T47D (cell line): Measurements from ENCODE around the gene VCP.

Source experiments
- DNase-seq, 2 experiments: peaks; one replicate each; pipeline versions ENCODE4 v3.0.0 to v3.0.0-alpha.2; 2011 to 2012; ENCODE audit warnings: low read depth in 1 of 2, low spot score in 1 of 2
- JUND ChIP-seq: IDR thresholded peaks from 2 replicates; pipeline ENCODE4 v1.6.1; 2012; ENCODE audit warnings: low read depth
- in situ Hi-C: cut with HindIII; loops from 2 replicates; pipeline ENCODE4 v1.10.0; 2016; ENCODE audit warnings: low sequenced_read_pairs, low pct_unique_long_range_greater_than_20kb

VCP gene

GRCh38 chr9:35072461-35073278, at the start of gene VCP:
TSS of gene VCP (minus strand) at chr9:35072625. CDS start at chr9:35072353, 272 bp downstream.
- peak; percentile 97 to 99 for DNase-seq
- no peak for TF ChIP-seq JUND
- in situ Hi-C loops: no loop called here

- peak; percentile 52 to 93 for DNase-seq
- in situ Hi-C loops: no loop called here
- TF ChIP-seq JUND: no peak
These were observed 44.6 kb upstream of the VCP start for GRCh38 chr9:35116898-35117551.

DNA sequence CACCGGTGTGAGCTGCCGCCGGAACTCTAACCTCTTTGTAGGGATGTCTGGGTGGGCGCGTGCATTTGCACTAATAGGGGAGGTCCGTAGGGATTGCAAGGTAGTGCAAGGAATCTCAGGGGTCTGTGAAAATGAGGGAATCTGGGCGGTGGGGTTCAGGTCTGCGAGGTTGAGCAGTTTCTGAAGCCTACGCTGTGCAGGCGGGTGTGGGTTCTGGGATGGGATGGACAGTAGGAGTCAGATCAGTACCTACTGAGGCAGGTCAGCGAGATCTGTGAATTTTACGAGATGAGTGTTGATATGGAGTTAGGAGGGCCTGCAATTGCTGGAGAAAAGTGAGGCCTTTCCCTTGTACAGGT, 44.1 kb upstream of the VCP start:
- DNase-seq: no peak
- TF ChIP-seq JUND: no peak
- in situ Hi-C loops: no loop called here

- TF ChIP-seq JUND: no peak
- in situ Hi-C loops: no loop called here
- peak; percentile 77 to 97 for DNase-seq
These were observed 43.5 kb upstream of the VCP start, which contains the start of gene ATOSB for GRCh38 chr9:35115680-35116538. TSS of gene ATOSB (minus strand) at chr9:35115862. CDS start at chr9:35108274, 7,588 bp downstream.

GRCh38 chr9:35114840-35115628, 42.6 kb upstream of the VCP start:
- TF ChIP-seq JUND: no peak
- DNase-seq: no peak
- in situ Hi-C loops: no loop called here

DNA sequence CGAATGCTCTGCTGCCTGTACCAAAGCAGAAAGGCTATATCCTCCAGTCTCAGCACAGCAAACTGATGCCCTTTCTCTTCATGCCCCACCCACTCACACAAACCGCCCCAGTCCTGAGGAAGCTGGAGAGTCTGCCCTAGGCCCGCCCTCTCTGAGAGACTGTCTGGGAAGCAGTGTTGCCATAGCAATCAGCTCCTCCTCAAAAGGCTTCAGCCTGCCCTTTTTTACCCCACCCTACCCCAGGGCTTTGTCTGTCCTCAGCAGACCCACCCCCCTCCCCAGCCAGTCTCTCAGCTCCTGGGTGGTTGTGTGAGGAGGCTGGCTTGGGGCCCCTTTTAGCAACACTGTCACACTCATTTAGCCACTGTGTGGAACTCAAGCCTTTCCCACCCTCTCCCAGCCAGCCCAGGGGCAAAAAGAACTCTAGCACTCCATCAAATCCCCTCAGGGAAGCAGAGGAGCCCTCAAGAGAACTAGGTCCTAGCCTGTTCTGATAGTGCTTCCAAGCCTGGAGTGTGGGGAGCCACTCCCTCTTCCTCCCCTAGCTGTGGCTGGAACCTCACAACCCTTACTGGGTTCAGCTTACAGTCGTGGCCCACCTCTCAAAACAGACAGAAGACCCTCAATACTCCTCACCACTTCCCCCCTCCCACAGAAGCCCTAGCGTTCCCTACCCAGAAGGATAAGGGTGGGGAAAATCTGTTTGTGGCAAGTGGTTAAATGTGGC, 41.9 kb upstream of the VCP start:
- in situ Hi-C loops: no loop called here
- no peak for TF ChIP-seq JUND
- DNase-seq: peak in 1 of 2 experiments; percentile 81

- no peak for DNase-seq
- TF ChIP-seq JUND: no peak
- in situ Hi-C loops: no loop called here
These were observed 40.0 kb upstream of the VCP start for GRCh38 chr9:35112257-35113020.

DNA sequence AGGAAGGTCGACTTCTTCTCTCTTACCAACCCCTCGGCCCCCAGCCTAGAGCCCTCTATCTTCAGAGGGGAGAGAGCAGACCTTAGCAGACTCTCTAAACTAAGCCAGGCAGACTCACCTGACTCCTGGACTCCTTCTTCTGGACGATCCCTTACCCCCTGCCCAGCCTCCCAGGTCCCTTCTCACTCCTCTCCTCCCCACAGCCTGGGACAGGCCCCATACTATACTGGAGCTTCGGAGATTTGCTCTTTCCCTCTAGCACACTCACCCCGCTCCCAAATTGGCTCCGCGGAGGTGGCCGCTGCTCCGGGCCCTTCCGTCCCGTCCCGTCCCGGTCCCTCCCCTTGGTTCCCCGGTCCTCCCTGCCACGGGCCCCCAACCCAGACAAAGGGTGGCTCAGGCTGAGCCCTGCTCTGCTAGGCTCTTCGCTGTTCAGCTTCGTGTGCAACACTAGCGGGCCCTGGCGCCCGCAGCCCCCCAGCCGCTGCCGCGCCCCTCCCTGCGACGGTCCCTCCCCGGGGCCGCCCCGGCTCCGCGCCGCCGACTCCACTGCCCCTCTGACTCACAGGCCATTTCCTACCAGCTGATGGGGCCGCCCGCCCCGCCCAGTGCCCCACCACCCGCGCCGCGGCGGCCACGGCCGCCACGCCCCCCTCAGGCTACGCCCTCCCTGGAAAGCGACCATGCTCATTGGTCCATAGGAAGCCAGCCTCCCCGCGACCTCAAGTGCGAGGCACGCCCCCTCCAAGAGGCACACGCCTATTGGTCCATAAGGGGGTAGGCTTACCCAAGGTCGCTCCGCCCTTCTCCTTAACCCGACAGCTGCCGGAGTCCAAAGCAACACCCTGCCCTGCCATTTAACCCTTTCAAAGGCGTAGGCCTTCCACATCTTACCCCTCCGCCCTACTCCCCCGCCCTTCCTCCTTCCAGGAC, 38.8 kb upstream of the VCP start:
- peak; percentile 92 to 98 for DNase-seq
- in situ Hi-C loops: no loop called here
- TF ChIP-seq JUND: no peak

- in situ Hi-C loops: no loop called here
- no peak for DNase-seq
These were observed 37.9 kb upstream of the VCP start for GRCh38 chr9:35110327-35110761.

More at GRCh38 chr9:35110327-35110761, 37.9 kb upstream of the VCP start:
- no peak for TF ChIP-seq JUND
